Hematopoietic multipotent progenitor cell treated with erythropoietin and hydrocortisone succinate and interleukin-3 and kit ligand, for 17 days (in vitro differentiated cells): ENCODE data around the gene PDCD11.
"Not testable (repeated sequence)": the region's sequence is repeated elsewhere in the genome, so short reads cannot be mapped to it uniquely, and the experiment has no call there.

Experiments
- DNase-seq: peaks from one replicate; pipeline ENCODE4 v3.0.0-alpha.2; 2015; ENCODE audit warnings: low spot score

The PDCD11 gene

DNA sequence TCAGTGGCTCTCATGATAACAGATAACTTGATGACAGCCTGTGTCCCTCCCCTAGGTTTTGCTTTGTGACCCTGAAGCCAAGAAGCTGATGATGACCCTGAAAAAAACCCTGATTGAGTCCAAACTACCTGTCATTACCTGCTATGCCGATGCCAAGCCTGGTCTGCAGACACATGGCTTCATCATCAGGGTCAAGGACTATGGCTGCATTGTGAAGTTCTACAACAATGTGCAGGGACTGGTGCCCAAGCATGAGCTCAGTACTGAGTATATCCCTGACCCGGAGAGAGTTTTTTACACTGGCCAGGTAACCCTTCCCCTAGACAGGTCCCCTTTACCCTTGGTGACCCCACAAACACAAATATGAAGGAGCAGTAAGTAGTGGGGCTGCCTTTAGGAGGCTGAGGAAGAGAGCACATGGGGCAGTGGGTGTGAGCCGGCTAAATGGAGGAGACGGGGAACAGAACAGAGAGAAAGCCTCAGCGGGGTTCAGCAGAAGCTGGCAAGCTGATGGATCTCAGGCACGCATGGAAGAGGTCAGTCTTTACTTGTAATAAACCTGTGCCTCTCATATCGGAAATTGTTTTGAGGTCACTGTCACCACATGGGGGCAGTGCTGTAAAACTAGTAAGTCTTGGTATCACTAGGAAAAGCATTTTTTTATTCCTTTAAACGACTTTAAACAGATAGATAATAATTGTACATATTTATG is 20.2 kb downstream of the PDCD11 start:
- DNase-seq = peak; percentile 54

- DNase-seq = not testable (repeated sequence)
Observed at GRCh38 chr10:103417148-103417469, 20.7 kb downstream of the PDCD11 start.

- DNase-seq = no peak
Observed at GRCh38 chr10:103417601-103418000, 21.2 kb downstream of the PDCD11 start.

GRCh38 chr10:103419101-103419500 is 22.7 kb downstream of the PDCD11 start:
- no peak for DNase-seq

- no peak for DNase-seq
Observed at GRCh38 chr10:103423748-103424147, 27.3 kb downstream of the PDCD11 start.

- no peak for DNase-seq
Observed at GRCh38 chr10:103427866-103428265, 31.4 kb downstream of the PDCD11 start.

- DNase-seq = no peak
Observed at GRCh38 chr10:103428989-103429643, 32.7 kb downstream of the PDCD11 start.

GRCh38 chr10:103429647-103430046 is 33.2 kb downstream of the PDCD11 start:
- DNase-seq = no peak

GRCh38 chr10:103431902-103432301 is 35.5 kb downstream of the PDCD11 start:
- DNase-seq = no peak

DNA sequence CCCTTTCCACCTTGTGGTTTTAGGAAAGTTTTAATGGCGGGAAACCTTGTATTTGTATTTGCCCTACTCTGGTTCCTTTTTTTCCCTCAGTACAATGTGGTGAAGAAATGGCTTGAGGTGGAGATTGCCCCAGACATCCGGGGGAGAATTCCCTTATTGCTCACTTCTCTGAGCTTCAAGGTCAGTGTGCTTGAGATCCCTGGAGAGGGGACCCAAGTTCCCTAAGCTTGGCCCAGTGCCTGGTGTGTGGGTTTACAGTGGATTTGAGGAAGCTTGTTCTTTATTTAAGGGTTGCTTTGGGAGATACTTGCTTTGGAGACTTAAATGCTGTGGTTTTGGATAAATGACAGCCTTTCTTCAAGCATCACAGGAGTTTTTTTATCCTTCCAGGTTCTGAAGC is 37.4 kb downstream of the PDCD11 start:
- DNase-seq = no peak

GRCh38 chr10:103439776-103440175 is 43.4 kb downstream of the PDCD11 start:
- no peak for DNase-seq

DNA sequence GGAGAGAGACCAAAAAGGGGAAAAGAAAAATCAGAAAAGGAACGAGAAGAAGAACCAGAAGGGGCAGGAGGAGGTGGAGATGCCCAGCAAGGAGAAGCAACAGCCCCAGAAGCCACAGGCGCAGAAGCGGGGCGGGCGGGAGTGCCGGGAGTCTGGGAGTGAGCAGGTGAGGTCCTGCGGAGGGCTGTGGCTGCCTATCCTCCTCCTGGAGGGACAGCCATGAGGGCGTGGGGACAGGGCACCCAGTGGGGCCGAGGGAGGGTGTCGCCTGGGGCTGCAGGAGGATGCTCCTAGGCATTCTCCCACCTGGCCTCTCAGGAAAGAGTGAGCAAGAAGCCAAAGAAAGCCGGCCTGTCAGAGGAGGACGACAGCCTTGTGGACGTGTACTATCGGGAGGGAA is 44.0 kb downstream of the PDCD11 start:
- DNase-seq = no peak

DNA sequence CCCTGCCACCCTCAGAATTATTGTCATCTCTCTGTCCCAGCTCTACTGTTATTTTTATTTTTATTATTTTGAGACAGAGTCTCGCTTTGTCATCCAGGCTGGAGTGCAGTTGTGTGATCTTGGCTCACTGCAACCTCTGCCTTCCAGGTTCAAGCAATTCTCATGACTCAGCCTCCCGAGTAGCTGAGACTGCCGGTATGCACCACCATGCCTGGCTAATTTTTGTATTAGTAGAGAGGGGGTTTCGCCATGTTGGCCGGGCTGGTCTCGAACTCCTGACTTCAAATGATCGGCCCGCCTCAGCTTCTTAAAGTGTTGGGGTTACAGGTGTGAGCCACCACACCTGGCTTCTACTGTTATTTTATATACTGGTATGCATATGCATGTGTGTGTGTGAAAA is 44.8 kb downstream of the PDCD11 start:
- DNase-seq = no peak

GRCh38 chr10:103441611-103442010 is 45.2 kb downstream of the PDCD11 start:
- no peak for DNase-seq

DNA sequence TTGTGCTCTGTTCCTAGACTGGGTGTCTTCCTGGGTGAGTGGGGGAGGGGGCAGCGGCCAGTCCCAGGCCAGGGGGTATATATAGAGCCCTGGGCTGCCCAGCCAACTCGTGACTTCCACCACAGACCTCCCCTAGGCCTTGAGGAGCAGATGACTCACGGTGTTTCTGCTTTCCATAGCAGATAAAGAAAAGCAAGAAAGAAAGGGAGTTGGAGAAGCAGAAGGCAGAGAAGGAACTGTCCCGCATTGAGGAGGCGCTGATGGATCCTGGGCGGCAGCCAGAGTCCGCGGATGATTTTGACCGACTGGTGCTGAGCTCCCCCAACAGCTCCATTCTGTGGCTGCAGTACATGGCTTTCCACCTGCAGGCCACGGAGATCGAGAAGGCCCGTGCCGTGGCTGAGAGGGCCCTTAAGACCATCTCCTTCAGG is 45.6 kb downstream of the PDCD11 start:
- no peak for DNase-seq

DNA sequence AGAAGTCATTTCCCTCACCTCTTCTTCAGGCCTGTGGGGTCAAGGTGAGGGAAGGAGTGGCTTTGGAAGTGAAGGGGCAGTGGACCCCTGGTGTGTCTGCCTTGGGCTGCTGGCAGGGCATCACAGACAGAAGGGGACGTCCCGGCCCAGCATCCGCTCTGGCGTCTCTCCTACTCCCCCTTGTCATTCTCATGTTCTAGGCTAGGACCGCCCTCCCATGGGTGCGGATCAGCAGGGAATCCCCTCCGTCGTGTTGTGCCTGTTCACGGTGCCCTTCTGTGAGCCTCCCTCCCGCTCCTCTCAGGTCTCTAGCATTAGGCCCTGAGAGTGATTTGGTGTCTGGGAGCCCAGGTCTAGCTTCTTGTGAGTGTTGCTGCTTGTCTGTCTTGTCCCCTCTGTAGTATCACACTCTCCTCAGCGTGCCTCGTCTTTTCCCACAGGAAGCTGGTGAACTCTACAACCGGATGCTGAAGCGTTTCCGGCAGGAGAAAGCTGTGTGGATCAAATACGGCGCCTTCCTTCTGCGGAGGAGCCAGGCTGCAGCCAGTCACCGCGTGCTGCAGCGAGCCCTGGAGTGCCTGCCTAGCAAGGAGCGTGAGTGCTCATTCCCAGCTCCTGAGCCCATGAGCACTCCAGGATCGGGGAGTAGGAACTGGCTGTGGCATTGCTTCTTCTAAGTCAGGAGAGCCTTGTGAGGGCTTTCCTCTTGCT is 47.2 kb downstream of the PDCD11 start:
- no peak for DNase-seq

DNA sequence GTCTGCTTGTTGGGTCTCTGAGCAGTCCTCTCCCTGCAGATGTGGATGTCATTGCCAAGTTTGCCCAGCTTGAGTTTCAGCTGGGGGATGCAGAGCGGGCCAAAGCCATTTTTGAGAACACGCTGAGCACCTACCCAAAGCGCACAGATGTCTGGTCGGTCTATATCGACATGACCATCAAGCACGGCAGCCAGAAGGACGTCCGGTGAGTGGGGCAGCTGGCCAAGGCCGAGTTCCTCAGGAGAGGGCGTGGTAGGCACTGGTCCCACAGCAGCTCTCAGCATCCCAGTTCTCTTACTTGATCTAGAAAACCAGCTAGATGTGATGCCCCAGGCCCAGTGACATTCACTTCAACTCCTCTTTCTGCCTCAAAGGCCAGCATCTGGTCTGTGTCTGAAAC is 48.1 kb downstream of the PDCD11 start:
- DNase-seq = no peak

GRCh38 chr10:103445366-103445765 is 48.9 kb downstream of the PDCD11 start:
- no peak for DNase-seq

DNA sequence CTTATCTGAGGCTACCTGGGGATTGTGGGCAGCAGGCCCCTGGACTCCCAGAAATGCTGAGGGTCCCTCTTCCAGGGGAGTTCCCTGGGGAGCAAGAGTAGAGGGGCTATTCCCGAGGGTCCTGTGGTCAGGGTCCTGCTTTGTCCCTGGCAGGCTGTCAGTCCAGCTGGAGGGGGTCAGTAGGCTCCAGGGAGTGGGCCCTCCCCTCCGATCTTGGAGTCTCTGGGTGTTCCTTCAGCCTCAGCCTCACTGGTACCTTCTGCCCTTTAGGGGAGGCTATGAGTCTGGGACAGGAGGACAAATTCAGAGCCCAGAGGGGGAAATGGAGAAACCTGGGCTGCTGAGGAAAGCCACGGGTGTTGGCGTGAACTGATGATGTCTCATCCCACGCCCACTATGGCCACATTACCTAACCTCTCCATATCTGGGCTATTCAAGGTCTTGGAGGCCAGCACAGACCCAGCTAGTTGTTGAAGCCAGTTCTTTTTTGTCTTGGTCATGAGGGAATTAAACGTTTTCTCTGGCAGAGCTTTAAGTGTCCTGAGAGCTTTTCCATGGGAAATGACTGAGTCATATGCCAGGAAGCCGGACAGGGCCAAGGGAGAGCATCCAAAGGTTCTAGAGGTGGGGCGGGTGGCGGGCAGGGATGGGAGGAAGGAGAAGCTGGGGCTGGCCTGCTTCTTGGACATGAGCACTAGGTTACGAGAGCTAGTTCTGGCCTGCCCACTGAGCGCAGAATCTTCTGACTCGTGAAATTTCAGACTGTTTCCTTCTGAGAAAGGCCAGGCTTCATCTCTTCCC is 49.5 kb downstream of the PDCD11 start:
- no peak for DNase-seq

- DNase-seq = no peak
Observed at GRCh38 chr10:103447187-103447586, 50.8 kb downstream of the PDCD11 start.

DNA sequence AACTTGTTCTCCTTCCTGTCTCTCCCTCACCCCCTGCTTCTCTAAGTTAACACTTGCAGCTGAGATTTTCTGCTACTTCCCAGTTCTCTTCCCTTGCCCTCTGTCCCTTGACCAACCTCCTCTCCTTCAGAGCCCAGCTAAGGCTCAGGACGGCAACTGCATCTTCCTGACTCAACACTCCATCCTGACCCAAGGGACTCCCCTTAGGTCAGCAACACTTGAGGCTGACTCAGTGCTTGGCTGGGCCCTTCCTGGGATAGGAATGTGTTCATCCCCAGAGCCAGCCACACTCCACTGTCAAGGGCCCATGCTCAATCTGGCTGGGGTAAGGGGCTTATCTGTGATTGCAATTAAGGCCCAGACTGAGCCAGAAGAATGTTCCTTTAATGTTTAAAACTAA is 52.3 kb downstream of the PDCD11 start:
- DNase-seq = no peak
